ENCODE measurements around the gene TLE4.
"Not testable (repeated sequence)": the region's sequence is repeated elsewhere in the genome, so short reads cannot be mapped to it uniquely, and the experiment has no call there.

TLE4 gene

GRCh38 chr9:79744521-79744920 is 172.8 kb downstream of the TLE4 start:
- Histone ChIP-seq H3K9me3 (ENCODE audit: control insufficient read depth, insufficient read depth, low read length) (no peaks in the 10 kb centered on the region), H3K27ac (ENCODE audit: low read depth, low read length) (no peak overlapping the region), H3K4me1 (ENCODE audit: control insufficient read depth, insufficient read depth, low read length) (peaks cover 14% of the 10 kb centered on the region), H3K27me3 (ENCODE audit: control insufficient read depth, insufficient read depth, low read length) (no peaks in the 10 kb centered on the region), H3K36me3 (ENCODE audit: control insufficient read depth, insufficient read depth, low read length) (no peaks in the 10 kb centered on the region), H3K9ac (ENCODE audit: low read depth, low read length) (no peak overlapping the region), H3K4me3 (ENCODE audit: low read depth, low read length) (no peak overlapping the region)

GRCh38 chr9:79745752-79746336 is 174.1 kb downstream of the TLE4 start:
- Histone ChIP-seq H3K27me3 (ENCODE audit: control insufficient read depth, insufficient read depth, low read length) (no peaks in the 10 kb centered on the region), H3K9me3 (ENCODE audit: control insufficient read depth, insufficient read depth, low read length) (no peaks in the 10 kb centered on the region), H3K27ac (ENCODE audit: low read depth, low read length) (no peak overlapping the region), H3K4me1 (ENCODE audit: control insufficient read depth, insufficient read depth, low read length) (peaks cover 14% of the 10 kb centered on the region), H3K4me3 (ENCODE audit: low read depth, low read length) (no peak overlapping the region), H3K36me3 (ENCODE audit: control insufficient read depth, insufficient read depth, low read length) (no peaks in the 10 kb centered on the region), H3K9ac (ENCODE audit: low read depth, low read length) (no peak overlapping the region)

- not testable (repeated sequence) for H3K36me3 ChIP-seq (ENCODE audit: control insufficient read depth, insufficient read depth, low read length); H3K27ac ChIP-seq (ENCODE audit: low read depth, low read length); H3K9me3 ChIP-seq (ENCODE audit: control insufficient read depth, insufficient read depth, low read length); H3K9ac ChIP-seq (ENCODE audit: low read depth, low read length); H3K4me1 ChIP-seq (ENCODE audit: control insufficient read depth, insufficient read depth, low read length); H3K4me3 ChIP-seq (ENCODE audit: low read depth, low read length); H3K27me3 ChIP-seq (ENCODE audit: control insufficient read depth, insufficient read depth, low read length)
These were observed 180.2 kb downstream of the TLE4 start for GRCh38 chr9:79751895-79752466.

GRCh38 chr9:79756414-79756813 is 184.6 kb downstream of the TLE4 start:
- H3K27ac ChIP-seq (ENCODE audit: low read depth, low read length): no peak overlapping the region
- no peaks in the 10 kb centered on the region for H3K36me3 ChIP-seq (ENCODE audit: control insufficient read depth, insufficient read depth, low read length)
- no peak overlapping the region for H3K9ac ChIP-seq (ENCODE audit: low read depth, low read length)
- no peak overlapping the region for H3K4me3 ChIP-seq (ENCODE audit: low read depth, low read length)
- H3K9me3 ChIP-seq (ENCODE audit: control insufficient read depth, insufficient read depth, low read length): peaks cover 8% of the 10 kb centered on the region
- H3K4me1 ChIP-seq (ENCODE audit: control insufficient read depth, insufficient read depth, low read length): no peaks in the 10 kb centered on the region
- no peaks in the 10 kb centered on the region for H3K27me3 ChIP-seq (ENCODE audit: control insufficient read depth, insufficient read depth, low read length)

GRCh38 chr9:79757074-79757473 is 185.3 kb downstream of the TLE4 start:
- Histone ChIP-seq H3K27ac (ENCODE audit: low read depth, low read length) (no peak overlapping the region), H3K9ac (ENCODE audit: low read depth, low read length) (no peak overlapping the region), H3K27me3 (ENCODE audit: control insufficient read depth, insufficient read depth, low read length) (no peaks in the 10 kb centered on the region), H3K36me3 (ENCODE audit: control insufficient read depth, insufficient read depth, low read length) (no peaks in the 10 kb centered on the region), H3K9me3 (ENCODE audit: control insufficient read depth, insufficient read depth, low read length) (peaks cover 1% of the 10 kb centered on the region), H3K4me3 (ENCODE audit: low read depth, low read length) (no peak overlapping the region), H3K4me1 (ENCODE audit: control insufficient read depth, insufficient read depth, low read length) (no peaks in the 10 kb centered on the region)

GRCh38 chr9:79757881-79758669 is 186.3 kb downstream of the TLE4 start:
- Histone ChIP-seq H3K27me3 (ENCODE audit: control insufficient read depth, insufficient read depth, low read length) (no peaks in the 10 kb centered on the region), H3K4me1 (ENCODE audit: control insufficient read depth, insufficient read depth, low read length) (no peaks in the 10 kb centered on the region), H3K4me3 (ENCODE audit: low read depth, low read length) (no peak overlapping the region), H3K27ac (ENCODE audit: low read depth, low read length) (no peak overlapping the region), H3K9me3 (ENCODE audit: control insufficient read depth, insufficient read depth, low read length) (no peaks in the 10 kb centered on the region), H3K36me3 (ENCODE audit: control insufficient read depth, insufficient read depth, low read length) (no peaks in the 10 kb centered on the region), H3K9ac (ENCODE audit: low read depth, low read length) (no peak overlapping the region)

- H3K9ac ChIP-seq (ENCODE audit: low read depth, low read length): no peak overlapping the region
- H3K27me3 ChIP-seq (ENCODE audit: control insufficient read depth, insufficient read depth, low read length): no peaks in the 10 kb centered on the region
- H3K4me1 ChIP-seq (ENCODE audit: control insufficient read depth, insufficient read depth, low read length): no peaks in the 10 kb centered on the region
- no peaks in the 10 kb centered on the region for H3K9me3 ChIP-seq (ENCODE audit: control insufficient read depth, insufficient read depth, low read length)
- H3K27ac ChIP-seq (ENCODE audit: low read depth, low read length): no peak overlapping the region
- no peak overlapping the region for H3K4me3 ChIP-seq (ENCODE audit: low read depth, low read length)
- no peaks in the 10 kb centered on the region for H3K36me3 ChIP-seq (ENCODE audit: control insufficient read depth, insufficient read depth, low read length)
These were observed 187.7 kb downstream of the TLE4 start for GRCh38 chr9:79759460-79759859.

- Histone ChIP-seq H3K27me3 (ENCODE audit: control insufficient read depth, insufficient read depth, low read length) (no peaks in the 10 kb centered on the region), H3K36me3 (ENCODE audit: control insufficient read depth, insufficient read depth, low read length) (no peaks in the 10 kb centered on the region), H3K4me1 (ENCODE audit: control insufficient read depth, insufficient read depth, low read length) (no peaks in the 10 kb centered on the region), H3K4me3 (ENCODE audit: low read depth, low read length) (no peak overlapping the region), H3K9me3 (ENCODE audit: control insufficient read depth, insufficient read depth, low read length) (no peaks in the 10 kb centered on the region), H3K9ac (ENCODE audit: low read depth, low read length) (no peak overlapping the region), H3K27ac (ENCODE audit: low read depth, low read length) (no peak overlapping the region)
These were observed 190.3 kb downstream of the TLE4 start for GRCh38 chr9:79762070-79762469.

GRCh38 chr9:79763671-79764285 is 192.0 kb downstream of the TLE4 start:
- no peak overlapping the region for H3K27ac ChIP-seq (ENCODE audit: low read depth, low read length)
- H3K27me3 ChIP-seq (ENCODE audit: control insufficient read depth, insufficient read depth, low read length): no peaks in the 10 kb centered on the region
- H3K36me3 ChIP-seq (ENCODE audit: control insufficient read depth, insufficient read depth, low read length): no peaks in the 10 kb centered on the region
- H3K9me3 ChIP-seq (ENCODE audit: control insufficient read depth, insufficient read depth, low read length): no peaks in the 10 kb centered on the region
- H3K9ac ChIP-seq (ENCODE audit: low read depth, low read length): no peak overlapping the region
- H3K4me3 ChIP-seq (ENCODE audit: low read depth, low read length): no peak overlapping the region
- H3K4me1 ChIP-seq (ENCODE audit: control insufficient read depth, insufficient read depth, low read length): no peaks in the 10 kb centered on the region

GRCh38 chr9:79764374-79764773 is 192.6 kb downstream of the TLE4 start:
- H3K9ac ChIP-seq (ENCODE audit: low read depth, low read length): no peak overlapping the region
- no peaks in the 10 kb centered on the region for H3K27me3 ChIP-seq (ENCODE audit: control insufficient read depth, insufficient read depth, low read length)
- H3K36me3 ChIP-seq (ENCODE audit: control insufficient read depth, insufficient read depth, low read length): no peaks in the 10 kb centered on the region
- H3K9me3 ChIP-seq (ENCODE audit: control insufficient read depth, insufficient read depth, low read length): no peaks in the 10 kb centered on the region
- no peak overlapping the region for H3K4me3 ChIP-seq (ENCODE audit: low read depth, low read length)
- H3K27ac ChIP-seq (ENCODE audit: low read depth, low read length): no peak overlapping the region
- no peaks in the 10 kb centered on the region for H3K4me1 ChIP-seq (ENCODE audit: control insufficient read depth, insufficient read depth, low read length)

- no peaks in the 10 kb centered on the region for H3K4me1 ChIP-seq (ENCODE audit: control insufficient read depth, insufficient read depth, low read length)
- no peaks in the 10 kb centered on the region for H3K36me3 ChIP-seq (ENCODE audit: control insufficient read depth, insufficient read depth, low read length)
- H3K27me3 ChIP-seq (ENCODE audit: control insufficient read depth, insufficient read depth, low read length): no peaks in the 10 kb centered on the region
- no peak overlapping the region for H3K9ac ChIP-seq (ENCODE audit: low read depth, low read length)
- no peaks in the 10 kb centered on the region for H3K9me3 ChIP-seq (ENCODE audit: control insufficient read depth, insufficient read depth, low read length)
- H3K4me3 ChIP-seq (ENCODE audit: low read depth, low read length): no peak overlapping the region
- H3K27ac ChIP-seq (ENCODE audit: low read depth, low read length): no peak overlapping the region
These were observed 193.7 kb downstream of the TLE4 start for GRCh38 chr9:79765466-79765865.

All from HUES48 (cell line).